Activated T-helper 1 cell treated with anti-CD3 and anti-CD28 coated beads, Interleukin-2, amount 50 U/mL, for 16 hours (primary cell): ENCODE results near the gene TACSTD2.
"Not testable (repeated sequence)": the region's sequence is repeated elsewhere in the genome, so short reads cannot be mapped to it uniquely, and the experiment has no call there.

Source experiments
- DNase-seq, 2 donors: peaks; one replicate each; pipeline ENCODE4 v3.0.0-alpha.2; 2020; ENCODE audit warnings: low read depth in 1 of 2, low spot score in 1 of 2

The TACSTD2 gene

GRCh38 chr1:58576727-58577653, at the start of gene TACSTD2:
TACSTD2 (minus strand) TSS chr1:58577252; CDS start chr1:58577156, 96 bp downstream.
- no peak for DNase-seq

- DNase-seq = no peak
These were observed 49.2 kb upstream of the TACSTD2 start for GRCh38 chr1:58626293-58626692.

- DNase-seq = not testable (repeated sequence)
These were observed 46.2 kb upstream of the TACSTD2 start for GRCh38 chr1:58623259-58623658.

- DNase-seq = no peak
These were observed 45.5 kb upstream of the TACSTD2 start for GRCh38 chr1:58622571-58622970.

- DNase-seq = no peak
These were observed 44.3 kb upstream of the TACSTD2 start for GRCh38 chr1:58621391-58621790.

- DNase-seq = no peak
These were observed 43.9 kb upstream of the TACSTD2 start for GRCh38 chr1:58620926-58621325.

- DNase-seq = no peak
These were observed 43.2 kb upstream of the TACSTD2 start for GRCh38 chr1:58620259-58620658.

GRCh38 chr1:58619286-58620054, 42.4 kb upstream of the TACSTD2 start:
- no peak for DNase-seq

GRCh38 chr1:58618303-58618702, 41.3 kb upstream of the TACSTD2 start:
- no peak for DNase-seq

- DNase-seq = no peak
These were observed 34.9 kb upstream of the TACSTD2 start for GRCh38 chr1:58611861-58612385.

- no peak for DNase-seq
These were observed 31.9 kb upstream of the TACSTD2 start for GRCh38 chr1:58608945-58609344.

- DNase-seq = no peak
These were observed 31.2 kb upstream of the TACSTD2 start for GRCh38 chr1:58608297-58608696.

GRCh38 chr1:58607391-58607790, 30.3 kb upstream of the TACSTD2 start:
- DNase-seq = no peak

- DNase-seq = not testable (repeated sequence)
These were observed 24.9 kb upstream of the TACSTD2 start for GRCh38 chr1:58601921-58602320.

GRCh38 chr1:58597996-58598395, 20.9 kb upstream of the TACSTD2 start:
- no peak for DNase-seq

GRCh38 chr1:58597076-58597475, 20.0 kb upstream of the TACSTD2 start:
- no peak for DNase-seq

- DNase-seq = no peak
These were observed 19.6 kb upstream of the TACSTD2 start for GRCh38 chr1:58596631-58597052.

- no peak for DNase-seq
These were observed 17.5 kb upstream of the TACSTD2 start for GRCh38 chr1:58594546-58594945.

GRCh38 chr1:58592522-58593134, 15.6 kb upstream of the TACSTD2 start:
- DNase-seq = no peak

- DNase-seq = no peak
These were observed 14.8 kb upstream of the TACSTD2 start for GRCh38 chr1:58591806-58592205.

GRCh38 chr1:58590019-58590418, 13.0 kb upstream of the TACSTD2 start:
- DNase-seq = no peak
